ENCODE results near the gene SHROOM4.

The SHROOM4 gene

DNA sequence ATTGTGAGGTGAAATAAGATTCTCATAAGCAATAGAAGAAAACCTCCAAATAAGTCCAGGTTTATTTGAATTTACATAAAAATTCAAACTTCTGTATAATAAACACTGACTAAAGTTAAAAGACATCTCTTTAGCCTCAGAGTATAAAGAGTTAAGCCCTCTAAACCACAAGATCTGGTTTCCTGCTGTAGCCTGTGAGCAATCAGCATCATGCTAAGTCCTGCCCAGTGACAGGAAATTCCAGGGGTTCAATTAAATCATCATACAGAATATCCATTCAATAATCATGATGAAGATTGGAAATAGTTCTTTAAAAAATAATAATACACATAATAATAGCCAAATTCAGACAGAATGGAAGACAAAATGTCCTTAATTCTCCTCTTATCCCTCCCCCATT lies 204.2 kb downstream of the SHROOM4 start:
- no peak for DNase-seq

DNA sequence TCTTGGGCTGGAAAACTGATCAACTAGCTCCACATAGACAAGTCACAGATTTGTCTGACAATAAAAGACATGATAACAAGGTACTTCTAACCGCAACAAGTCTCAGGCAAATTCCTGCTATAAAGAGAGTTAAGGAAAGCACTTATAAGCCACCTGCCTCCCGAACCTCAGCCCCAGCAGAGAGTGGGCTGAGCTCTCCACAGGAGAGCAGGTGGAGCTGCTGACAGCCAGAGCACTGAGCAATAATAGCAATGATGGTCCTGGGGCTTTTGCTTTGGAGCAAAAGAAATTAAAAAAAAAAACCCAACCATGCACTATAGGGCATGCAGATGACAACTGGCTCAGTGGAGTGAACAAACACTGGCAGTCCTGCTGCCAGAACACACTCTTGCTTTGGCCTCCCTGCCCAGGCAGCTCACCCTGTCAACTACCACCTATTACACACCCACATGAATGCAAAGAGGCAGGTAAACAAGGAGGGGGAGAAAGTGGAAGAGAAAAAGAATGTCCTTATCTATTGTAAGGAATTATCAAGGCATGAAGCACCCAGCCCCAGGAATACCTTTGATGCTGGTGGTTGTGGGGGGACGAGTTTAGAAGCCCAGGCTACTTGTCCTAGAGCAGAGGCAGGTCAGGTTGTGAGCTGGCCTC lies 207.6 kb downstream of the SHROOM4 start:
- DNase-seq = no peak

GRCh38 chrX:50596056-50596455 lies 217.9 kb downstream of the SHROOM4 start:
- no peak for DNase-seq

- DNase-seq = no peak
These were observed 219.2 kb downstream of the SHROOM4 start for GRCh38 chrX:50594788-50595187.

- no peak for DNase-seq
These were observed 227.0 kb downstream of the SHROOM4 start for GRCh38 chrX:50586980-50587379.

GRCh38 chrX:50586407-50586806 lies 227.6 kb downstream of the SHROOM4 start:
- DNase-seq = no peak

- DNase-seq = no peak
These were observed 232.6 kb downstream of the SHROOM4 start for GRCh38 chrX:50581405-50581804.

- peak in 4 of 5 donors; percentile 1 to 36 (median 10) for DNase-seq
These were observed 234.0 kb downstream of the SHROOM4 start for GRCh38 chrX:50579955-50580354.

DNA sequence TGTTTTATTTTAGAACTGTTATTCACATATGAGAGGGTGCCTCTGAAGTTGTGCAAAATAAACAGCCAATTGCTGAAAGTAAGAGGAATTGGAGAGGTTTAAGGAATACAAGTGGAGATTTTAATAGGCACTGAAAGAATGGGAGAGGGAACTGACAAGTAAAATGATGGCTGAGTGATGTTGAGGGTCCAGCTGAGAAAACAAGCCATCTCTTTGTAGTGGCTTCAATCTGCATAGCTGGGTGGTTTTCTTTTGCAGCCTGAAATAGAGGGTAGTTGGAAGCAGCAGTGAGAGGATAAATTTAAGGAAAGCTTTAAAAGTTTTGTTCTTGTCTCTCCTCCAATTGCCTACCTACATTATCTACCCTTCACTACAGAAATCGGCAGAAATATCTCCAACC lies 236.7 kb downstream of the SHROOM4 start:
- no peak for DNase-seq

- no peak for DNase-seq
These were observed 246.4 kb downstream of the SHROOM4 start for GRCh38 chrX:50567636-50568035.

DNA sequence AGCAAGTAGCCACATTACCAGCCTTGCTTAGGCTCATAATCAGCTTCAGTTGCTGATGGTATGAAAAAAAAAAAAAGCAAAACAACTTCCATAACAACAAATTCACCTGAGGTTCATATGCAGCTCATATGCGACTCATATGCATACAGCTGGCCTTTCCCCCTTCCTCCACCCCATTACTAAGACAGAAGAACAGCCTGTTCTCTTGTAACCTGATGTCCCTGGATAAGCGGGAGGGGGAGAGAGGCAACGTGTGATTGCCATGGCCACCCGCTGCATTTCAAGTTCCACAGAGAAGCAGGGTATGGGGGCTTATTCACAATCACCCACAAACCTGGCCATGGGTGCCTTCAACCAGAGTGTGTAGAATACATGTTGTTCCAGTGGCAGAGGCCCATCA lies 248.3 kb downstream of the SHROOM4 start:
- DNase-seq = no peak

Data from T-helper 1 cell (primary cell).